ENCODE results near the gene MEX3C. TPM values are rescaled to one million over a fixed set of nuclear protein-coding genes. Genes with fewer than 3 reads are reported as not detected.

MEX3C gene
- polyA plus RNA-seq, 1 of the 3 experiments (the other 2 are of a cell fraction): 25.1 TPM

DNA sequence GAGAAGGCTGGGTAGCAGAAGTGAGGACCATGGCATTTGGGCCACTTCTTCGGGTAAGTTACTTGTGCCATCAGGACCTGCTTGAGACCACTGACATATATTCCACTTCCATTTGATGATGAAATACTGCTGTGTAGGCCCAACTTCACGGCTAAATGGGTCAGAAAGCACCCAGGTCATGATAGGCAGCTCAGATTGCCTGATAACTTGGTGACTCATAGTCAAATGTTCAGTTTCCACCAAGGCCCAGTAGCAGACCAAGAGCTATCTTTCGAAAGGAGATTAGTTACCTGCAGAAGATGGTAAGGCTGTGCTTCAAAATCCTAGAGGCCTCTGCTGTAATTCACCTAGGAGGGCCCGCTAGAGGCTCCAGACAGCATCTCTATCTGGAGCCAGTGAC, 31.8 kb upstream of the MEX3C start:
- TF ChIP-seq TEAD4 (IDR thresholded peaks at IDR 0.05; ENCODE audit: borderline replicate concordance, insufficient read depth) (no peak), SIN3A (IDR thresholded peaks at IDR 0.05; ENCODE audit: borderline replicate concordance, low read depth, low read length) (no peak), RFX5 (IDR thresholded peaks at IDR 0.05; ENCODE audit: low read length) (no peak), MEF2A (IDR thresholded peaks at IDR 0.05; ENCODE audit: borderline replicate concordance, low read depth) (no peak), USF2 (IDR thresholded peaks at IDR 0.05; ENCODE audit: borderline replicate concordance, low read depth, low read length) (no peak), TCF12 (IDR thresholded peaks at IDR 0.05) (no peak), RAD21 (IDR thresholded peaks at IDR 0.05; ENCODE audit: low read length) (no peak), EZH2phosphoT487 (IDR thresholded peaks at IDR 0.05; ENCODE audit: borderline replicate concordance, low read depth) (no peak), EP300 (IDR thresholded peaks at IDR 0.05; ENCODE audit: borderline replicate concordance in 1 of 2, low read depth in 1 of 2, low read length in 1 of 2) (no peak), NRF1 (IDR thresholded peaks at IDR 0.05; ENCODE audit: low read depth, low read length) (no peak), POLR2AphosphoS5 (IDR thresholded peaks at IDR 0.05; ENCODE audit: low read depth, low read length) (no peak), SMC3 (IDR thresholded peaks at IDR 0.05; ENCODE audit: low read depth, low read length) (no peak), RCOR1 (IDR thresholded peaks at IDR 0.05; ENCODE audit: low read length) (no peak), JUND (IDR thresholded peaks at IDR 0.05) (no peak), TAF1 (IDR thresholded peaks at IDR 0.05; ENCODE audit: borderline replicate concordance, low read depth, low read length) (no peak)
- Histone ChIP-seq H3K4me3 (ENCODE audit: low read depth in 2 of 2, low read length in 1 of 2) (no peak overlapping the region), H3F3A (replicated peaks; ENCODE audit: insufficient read depth) (no peaks in the 10 kb centered on the region), H3K27me3 (ENCODE audit: insufficient read depth) (no peaks in the 10 kb centered on the region), H2AFZ (ENCODE audit: low read depth) (no peak overlapping the region), H3K9ac (no peak overlapping the region), H3K36me3 (replicated peaks in 1 of 2; ENCODE audit: control insufficient read depth in 1 of 2, insufficient read depth in 2 of 2, low read length in 1 of 2) (no peaks in the 10 kb centered on the region), H3K4me1 (ENCODE audit: control insufficient read depth in 1 of 2, insufficient read depth in 2 of 2, low read depth in 1 of 2, low read length in 1 of 2) (no peaks in the 10 kb centered on the region; a peak in 1 of 4 replicates), H4K20me1 (ENCODE audit: insufficient read depth) (no peaks in the 10 kb centered on the region), H3K9me2 (no peaks in the 10 kb centered on the region), H3K4me2 (no peak overlapping the region), H3K27ac (ENCODE audit: low read depth in 2 of 2, low read length in 1 of 2) (no peak overlapping the region), H3K9me3 (no peaks in the 10 kb centered on the region), H3K79me2 (ENCODE audit: insufficient read depth) (no peaks in the 10 kb centered on the region)
- ChIA-PET CTCF (no interaction called here), POLR2A (no interaction called here)
- WGBS (ENCODE audit: low lambda C conversion rate): 31% methylated on average over 3 of the region's 4 CpGs
- DNase-seq: no peak

GRCh38 chr18:51227660-51228059, 30.2 kb upstream of the MEX3C start:
- ChIA-PET POLR2A (no interaction called here), CTCF (no interaction called here)
- H3K36me3 ChIP-seq (replicated peaks in 1 of 2; ENCODE audit: control insufficient read depth in 1 of 2, insufficient read depth in 2 of 2, low read length in 1 of 2): no peaks in the 10 kb centered on the region
- H4K20me1 ChIP-seq (ENCODE audit: insufficient read depth): no peaks in the 10 kb centered on the region
- H2AFZ ChIP-seq (ENCODE audit: low read depth): no peak overlapping the region
- no peaks in the 10 kb centered on the region for H3K9me3 ChIP-seq
- 25% methylated on average over 1 of the region's 1 CpG for WGBS (ENCODE audit: low lambda C conversion rate)
- TF ChIP-seq, protein P1, sequence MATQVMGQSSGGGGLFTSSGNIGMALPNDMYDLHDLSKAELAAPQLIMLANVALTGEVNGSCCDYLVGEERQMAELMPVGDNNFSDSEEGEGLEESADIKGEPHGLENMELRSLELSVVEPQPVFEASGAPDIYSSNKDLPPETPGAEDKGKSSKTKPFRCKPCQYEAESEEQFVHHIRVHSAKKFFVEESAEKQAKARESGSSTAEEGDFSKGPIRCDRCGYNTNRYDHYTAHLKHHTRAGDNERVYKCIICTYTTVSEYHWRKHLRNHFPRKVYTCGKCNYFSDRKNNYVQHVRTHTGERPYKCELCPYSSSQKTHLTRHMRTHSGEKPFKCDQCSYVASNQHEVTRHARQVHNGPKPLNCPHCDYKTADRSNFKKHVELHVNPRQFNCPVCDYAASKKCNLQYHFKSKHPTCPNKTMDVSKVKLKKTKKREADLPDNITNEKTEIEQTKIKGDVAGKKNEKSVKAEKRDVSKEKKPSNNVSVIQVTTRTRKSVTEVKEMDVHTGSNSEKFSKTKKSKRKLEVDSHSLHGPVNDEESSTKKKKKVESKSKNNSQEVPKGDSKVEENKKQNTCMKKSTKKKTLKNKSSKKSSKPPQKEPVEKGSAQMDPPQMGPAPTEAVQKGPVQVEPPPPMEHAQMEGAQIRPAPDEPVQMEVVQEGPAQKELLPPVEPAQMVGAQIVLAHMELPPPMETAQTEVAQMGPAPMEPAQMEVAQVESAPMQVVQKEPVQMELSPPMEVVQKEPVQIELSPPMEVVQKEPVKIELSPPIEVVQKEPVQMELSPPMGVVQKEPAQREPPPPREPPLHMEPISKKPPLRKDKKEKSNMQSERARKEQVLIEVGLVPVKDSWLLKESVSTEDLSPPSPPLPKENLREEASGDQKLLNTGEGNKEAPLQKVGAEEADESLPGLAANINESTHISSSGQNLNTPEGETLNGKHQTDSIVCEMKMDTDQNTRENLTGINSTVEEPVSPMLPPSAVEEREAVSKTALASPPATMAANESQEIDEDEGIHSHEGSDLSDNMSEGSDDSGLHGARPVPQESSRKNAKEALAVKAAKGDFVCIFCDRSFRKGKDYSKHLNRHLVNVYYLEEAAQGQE (IDR thresholded peaks at IDR 0.05; ENCODE audit: low read depth, low read length): no peak
- TF ChIP-seq RFX5 (IDR thresholded peaks at IDR 0.05; ENCODE audit: low read length): no peak
- H3K79me2 ChIP-seq (ENCODE audit: insufficient read depth): no peaks in the 10 kb centered on the region
- no peak for DNase-seq
- no peak overlapping the region for H3K4me3 ChIP-seq (ENCODE audit: low read depth in 2 of 2, low read length in 1 of 2)
- no peak overlapping the region for H3K27ac ChIP-seq (ENCODE audit: low read depth in 2 of 2, low read length in 1 of 2)
- no peak overlapping the region for H3K9ac ChIP-seq
- H3K27me3 ChIP-seq (ENCODE audit: insufficient read depth): no peaks in the 10 kb centered on the region
- no peaks in the 10 kb centered on the region for H3F3A ChIP-seq (replicated peaks; ENCODE audit: insufficient read depth)
- no peaks in the 10 kb centered on the region for H3K4me1 ChIP-seq (ENCODE audit: control insufficient read depth in 1 of 2, insufficient read depth in 2 of 2, low read depth in 1 of 2, low read length in 1 of 2)
- no peak overlapping the region for H3K4me2 ChIP-seq
- no peaks in the 10 kb centered on the region for H3K9me2 ChIP-seq
